ELR (cell line): ENCODE data around the gene CAPN3.

Experiments used
- DNase-seq: peaks from one replicate; pipeline ENCODE4 v3.0.0-alpha.2; 2015; ENCODE audit warnings: low read depth

The CAPN3 gene

DNA sequence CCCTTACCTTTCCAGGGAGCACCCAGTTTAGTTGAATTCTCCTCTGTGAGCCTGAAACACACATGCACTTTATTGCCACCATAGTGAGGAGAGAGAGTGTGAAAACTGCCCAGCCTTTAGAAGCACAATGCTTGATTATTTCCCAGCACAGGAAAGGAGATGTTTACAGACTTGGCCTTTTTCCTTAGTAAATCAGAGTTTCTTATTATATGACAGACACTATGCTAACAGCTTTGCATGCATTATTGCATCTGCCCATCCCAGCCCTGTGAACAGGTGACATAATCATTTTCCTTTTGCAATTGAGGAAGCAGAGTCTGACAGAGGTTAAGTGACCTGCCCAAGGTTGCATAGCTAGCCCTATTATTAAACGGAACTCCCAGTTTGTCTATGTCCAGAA is 36.5 kb downstream of the CAPN3 start:
- no peak for DNase-seq

GRCh38 chr15:42401544-42402454 is 42.5 kb downstream of the CAPN3 start:
- DNase-seq: peak; percentile 28

GRCh38 chr15:42402455-42403205 is 43.3 kb downstream of the CAPN3 start:
- peak; percentile 46 for DNase-seq

GRCh38 chr15:42403389-42403788 is 44.1 kb downstream of the CAPN3 start:
- DNase-seq: no peak

- no peak for DNase-seq
These were observed 45.3 kb downstream of the CAPN3 start for GRCh38 chr15:42404461-42405235.

- DNase-seq: no peak
These were observed 46.7 kb downstream of the CAPN3 start for GRCh38 chr15:42405863-42406482.

GRCh38 chr15:42408178-42408577 is 48.9 kb downstream of the CAPN3 start:
- no peak for DNase-seq

DNA sequence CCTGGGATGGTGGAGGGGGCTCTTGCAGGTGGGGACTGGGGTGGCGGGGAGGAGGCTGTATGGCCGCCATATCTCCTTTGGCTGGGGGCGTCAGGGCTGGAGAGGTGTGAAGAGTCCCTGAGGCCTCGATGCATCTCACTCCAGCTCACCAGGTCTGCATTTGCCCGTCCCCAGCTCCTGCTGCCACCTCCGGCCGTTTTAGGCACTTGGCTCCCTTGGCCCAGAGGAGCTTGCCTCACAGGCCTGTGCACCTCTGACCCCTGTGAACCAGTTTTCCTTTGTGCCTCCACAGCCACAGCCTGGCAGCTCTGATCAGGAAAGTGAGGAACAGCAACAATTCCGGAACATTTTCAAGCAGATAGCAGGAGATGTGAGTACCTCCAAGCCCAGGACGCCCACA is 49.7 kb downstream of the CAPN3 start:
- DNase-seq: no peak

- DNase-seq: no peak
These were observed 52.6 kb downstream of the CAPN3 start for GRCh38 chr15:42411884-42412283.

DNA sequence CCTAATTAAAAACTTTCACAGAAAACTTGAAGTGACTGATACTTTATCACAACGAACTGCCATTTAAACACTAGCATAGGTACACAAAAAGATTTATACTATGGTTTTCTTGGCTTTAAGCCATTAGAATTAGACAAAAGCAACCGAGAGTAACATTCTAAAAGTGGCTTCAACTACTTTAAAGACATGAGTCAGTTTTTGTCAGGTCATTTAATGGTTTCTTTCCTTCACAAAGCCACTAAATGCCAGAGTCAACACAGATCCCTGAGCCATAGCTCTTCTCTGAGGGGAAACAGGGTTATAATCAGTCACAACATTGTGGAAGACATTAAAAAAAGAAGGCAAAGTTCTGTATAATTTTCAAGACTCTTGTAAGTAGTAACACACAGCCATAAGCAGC is 54.6 kb downstream of the CAPN3 start:
- no peak for DNase-seq

DNA sequence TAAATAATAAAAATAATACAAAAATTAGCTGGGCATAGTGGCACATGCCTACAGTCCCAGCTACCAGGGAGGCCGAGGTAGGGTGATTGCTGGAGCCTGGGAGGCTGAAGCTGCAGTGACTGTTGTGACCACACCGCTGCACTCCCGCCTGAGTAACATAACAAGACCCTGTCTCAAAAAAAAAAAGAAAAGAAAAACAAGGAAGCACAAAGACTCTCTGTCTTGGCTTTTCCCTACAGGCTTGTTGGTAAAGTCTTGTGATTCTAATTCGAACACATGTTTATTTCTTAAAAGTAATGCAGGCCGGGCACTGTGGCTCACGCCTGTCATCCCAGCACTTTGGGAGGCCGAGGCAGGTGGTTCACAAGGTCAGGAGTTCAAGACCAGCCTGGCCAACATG is 60.1 kb downstream of the CAPN3 start:
- no peak for DNase-seq

DNA sequence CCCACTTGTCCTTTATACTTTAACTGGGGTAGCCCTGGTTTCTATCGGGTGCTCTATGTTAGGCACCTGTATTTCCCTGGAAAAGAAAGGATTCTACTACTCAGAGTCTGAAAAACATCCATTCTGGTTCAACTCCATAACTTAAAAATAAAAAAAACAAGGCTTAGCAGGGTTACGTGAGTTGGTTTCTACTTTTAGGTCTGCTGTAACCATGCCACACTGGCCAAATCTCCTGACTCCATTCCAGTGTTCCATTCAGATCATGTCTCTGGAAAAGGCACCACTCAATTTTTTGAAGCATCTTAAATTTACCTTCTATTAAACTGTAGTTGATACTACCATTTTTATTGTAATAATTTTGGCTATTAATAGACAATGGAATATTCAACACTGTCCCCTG is 62.1 kb downstream of the CAPN3 start:
- no peak for DNase-seq

- peak; percentile 67 for DNase-seq
These were observed 68.3 kb downstream of the CAPN3 start for GRCh38 chr15:42427429-42428223.

DNA sequence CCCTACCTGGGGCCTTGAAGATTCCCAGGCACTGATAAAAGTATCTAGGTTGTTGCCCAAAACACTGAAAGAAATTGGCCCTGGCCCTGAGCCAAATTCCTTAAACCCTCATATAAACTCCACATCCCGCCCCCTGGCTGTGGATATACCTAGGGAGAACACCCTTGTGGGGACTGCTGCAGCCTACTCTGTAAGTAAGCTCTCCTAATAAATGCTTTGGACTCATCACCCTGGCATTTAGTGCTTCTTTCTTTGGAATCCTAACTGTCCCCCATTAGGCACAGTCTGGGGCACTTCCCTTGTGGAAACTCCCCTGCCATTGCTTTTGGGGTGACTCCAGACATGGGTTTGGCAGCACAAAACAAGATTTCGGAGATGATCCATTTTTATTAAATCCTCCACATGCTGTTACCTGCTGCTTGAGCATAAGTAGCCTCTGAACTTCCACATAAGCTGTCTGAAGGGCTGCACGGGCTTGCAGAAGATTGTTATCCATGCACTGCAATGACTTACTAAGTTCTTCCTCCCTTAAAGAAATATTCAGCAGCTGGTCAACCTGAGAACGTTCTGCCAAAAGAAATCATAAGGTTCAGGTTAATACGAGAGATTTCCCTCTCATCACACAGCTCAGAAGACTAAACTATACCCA is 85.2 kb downstream of the CAPN3 start:
- peak; percentile 37 for DNase-seq

- no peak for DNase-seq
These were observed 86.2 kb downstream of the CAPN3 start for GRCh38 chr15:42445551-42445950.

DNA sequence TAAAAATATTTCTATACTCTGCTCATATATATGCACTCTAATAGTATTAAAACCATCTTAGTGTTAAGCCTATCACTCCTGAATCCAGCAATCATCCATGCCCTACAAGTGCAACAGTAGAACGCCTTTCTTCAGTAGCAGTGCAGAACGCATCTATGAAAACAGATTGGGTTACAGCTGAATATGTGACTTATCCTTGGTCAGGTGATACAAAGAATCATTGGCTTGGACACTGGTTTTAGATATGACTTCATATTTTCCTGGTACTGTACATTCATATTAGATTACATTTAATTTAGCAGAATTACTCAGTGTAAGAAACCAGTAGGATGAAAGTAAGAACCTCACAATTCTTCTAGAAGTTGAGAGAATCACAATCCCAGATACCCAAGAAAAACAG is 88.3 kb downstream of the CAPN3 start:
- DNase-seq: no peak

- DNase-seq: no peak
These were observed 89.0 kb downstream of the CAPN3 start for GRCh38 chr15:42448281-42448680.

DNA sequence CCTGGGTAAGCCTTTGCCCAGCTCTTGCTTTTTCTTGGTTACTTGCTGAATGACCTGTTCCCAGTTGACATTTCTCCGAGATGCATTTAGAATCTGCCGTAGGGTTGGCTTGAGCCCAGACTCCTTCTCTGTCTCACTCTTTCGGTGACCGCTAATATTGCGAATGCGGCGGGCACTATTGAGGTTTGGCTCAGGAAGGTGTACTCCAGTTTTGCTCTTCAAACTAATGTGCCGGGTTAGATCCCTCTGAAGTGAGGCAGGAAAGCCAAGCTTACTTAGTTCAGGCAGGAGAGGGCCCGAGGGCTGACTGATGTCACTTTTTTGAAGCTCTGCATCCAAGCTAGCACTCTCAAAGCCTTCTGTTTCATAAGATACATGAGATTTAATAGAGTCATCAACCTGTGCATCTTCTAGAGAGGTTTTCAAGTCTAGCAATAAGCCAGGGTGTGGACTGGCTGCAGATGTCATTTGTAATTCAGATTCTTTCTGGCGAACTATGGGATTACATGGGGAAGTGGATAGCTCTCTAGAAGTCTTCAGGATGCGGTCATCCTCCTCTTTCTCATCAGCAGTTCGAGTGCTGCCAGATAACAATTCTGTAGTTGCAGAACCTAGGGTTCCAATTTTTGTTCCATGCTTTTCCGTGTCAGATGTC is 90.6 kb downstream of the CAPN3 start:
- DNase-seq: no peak

DNA sequence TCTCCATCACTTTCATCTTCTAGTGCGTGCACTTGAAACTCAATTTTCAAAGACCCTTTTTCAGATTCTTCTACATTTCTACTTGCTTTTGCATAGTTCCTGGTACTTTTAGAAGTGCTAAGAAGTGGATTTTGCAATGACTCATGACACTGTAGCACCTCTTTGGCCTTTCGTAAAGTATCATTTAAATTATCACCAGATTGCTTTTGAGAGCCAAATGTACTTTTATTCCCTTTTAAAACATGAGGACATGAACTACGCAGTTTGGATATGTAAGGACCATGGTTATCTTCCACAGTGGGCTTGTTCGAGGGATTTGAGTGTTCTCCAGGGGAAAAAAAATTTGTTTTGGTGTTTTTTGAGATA is 91.1 kb downstream of the CAPN3 start:
- no peak for DNase-seq

DNA sequence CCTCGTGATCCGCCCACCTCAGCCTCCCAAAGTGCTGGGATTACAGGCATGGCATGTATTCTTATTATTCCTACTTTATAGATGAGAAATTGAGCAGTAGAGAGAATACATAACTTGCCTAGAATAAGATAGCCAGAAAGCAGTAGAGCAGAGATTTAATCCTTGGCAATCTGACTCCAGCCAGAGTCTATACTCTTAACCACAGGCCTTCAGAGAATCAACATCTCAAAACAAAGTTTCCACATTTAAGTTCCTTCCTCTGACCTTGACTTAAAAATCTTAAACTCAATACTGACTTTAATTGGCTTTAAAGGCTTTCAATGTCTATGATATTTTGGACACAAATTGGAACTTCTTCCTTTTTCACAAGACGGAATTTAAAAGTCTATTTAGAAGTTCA is 94.5 kb downstream of the CAPN3 start:
- no peak for DNase-seq
